Nephron (organoid): ENCODE measurements around the gene FAM221A.

Source experiments
- H3K27ac Mint-ChIP-seq, 3 experiments: 2 replicates each; pipeline ENCODE4 v1.8.0; 2020; ENCODE audit warnings: mixed read lengths in 3 of 3, mild to moderate bottlenecking in 2 of 3, moderate library complexity in 1 of 3
- H3K27me3 Mint-ChIP-seq: 2 replicates; pipeline ENCODE4 v1.8.0; 2021; ENCODE audit warnings: low read depth, mild to moderate bottlenecking, moderate library complexity, mixed read lengths
- H3K36me3 Mint-ChIP-seq: 2 replicates; pipeline ENCODE4 v1.8.0; 2020; ENCODE audit warnings: low read depth, mixed read lengths
- H3K4me1 Mint-ChIP-seq: 2 replicates; pipeline ENCODE4 v1.8.0; 2020; ENCODE audit warnings: mixed read lengths
- H3K4me3 Mint-ChIP-seq, 3 experiments: 2 replicates each; pipeline ENCODE4 v1.8.0; 2020; ENCODE audit warnings: mild to moderate bottlenecking in 3 of 3, mixed read lengths in 3 of 3, moderate library complexity in 2 of 3
- H3K9me3 Mint-ChIP-seq: 2 replicates; pipeline ENCODE4 v1.8.0; 2020; ENCODE audit warnings: mixed read lengths
- TF ChIP-seq, protein P1 (sequence below), 3 experiments: fragments of 200-600 bp; sonication (generic); IDR thresholded peaks; one replicate each; pipeline ENCODE4 v1.5.0; 2021; ENCODE audit warnings: antibody characterized with exemption in 3 of 3; ENCODE audit not compliant: unreplicated experiment in 3 of 3

The FAM221A gene

DNA sequence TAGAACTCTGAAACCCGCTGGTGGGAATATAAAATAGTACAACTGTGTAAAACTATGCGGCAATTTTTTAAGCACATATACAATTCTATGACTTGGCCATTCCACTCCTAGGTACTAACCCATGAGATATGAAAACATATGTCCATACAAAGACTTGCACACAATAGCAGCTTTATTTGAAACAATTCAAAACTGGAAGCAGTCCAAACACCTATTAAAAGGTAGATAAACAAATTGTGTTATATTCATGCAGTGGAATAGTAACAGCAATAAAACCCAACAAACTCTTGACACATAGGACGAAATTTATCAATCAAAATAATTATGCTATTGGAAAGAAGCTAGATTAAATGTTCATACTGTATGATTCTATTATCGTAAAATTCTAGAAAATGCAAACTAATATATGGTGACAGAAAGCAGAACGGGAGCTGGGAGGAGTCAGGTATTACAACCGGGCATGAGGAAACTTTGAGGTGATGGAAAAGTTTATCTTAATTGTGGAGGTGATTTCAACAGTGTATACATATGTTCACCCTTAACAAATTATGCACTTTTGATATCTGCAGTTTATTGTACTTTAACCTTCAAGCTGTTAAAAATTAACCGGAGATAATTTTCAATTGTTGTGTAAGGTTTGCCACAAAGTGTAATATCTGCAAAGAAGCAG lies 29.2 kb downstream of the FAM221A start:
- Mint-ChIP-seq H3K27me3 (no peaks in the 10 kb centered on the region), H3K9me3 (peaks cover 21% of the 10 kb centered on the region), H3K27ac (no peak overlapping the region), H3K36me3 (peaks cover 24% of the 10 kb centered on the region), H3K4me3 (no peak overlapping the region), H3K4me1 (no peaks in the 10 kb centered on the region)
- TF ChIP-seq, protein P1, sequence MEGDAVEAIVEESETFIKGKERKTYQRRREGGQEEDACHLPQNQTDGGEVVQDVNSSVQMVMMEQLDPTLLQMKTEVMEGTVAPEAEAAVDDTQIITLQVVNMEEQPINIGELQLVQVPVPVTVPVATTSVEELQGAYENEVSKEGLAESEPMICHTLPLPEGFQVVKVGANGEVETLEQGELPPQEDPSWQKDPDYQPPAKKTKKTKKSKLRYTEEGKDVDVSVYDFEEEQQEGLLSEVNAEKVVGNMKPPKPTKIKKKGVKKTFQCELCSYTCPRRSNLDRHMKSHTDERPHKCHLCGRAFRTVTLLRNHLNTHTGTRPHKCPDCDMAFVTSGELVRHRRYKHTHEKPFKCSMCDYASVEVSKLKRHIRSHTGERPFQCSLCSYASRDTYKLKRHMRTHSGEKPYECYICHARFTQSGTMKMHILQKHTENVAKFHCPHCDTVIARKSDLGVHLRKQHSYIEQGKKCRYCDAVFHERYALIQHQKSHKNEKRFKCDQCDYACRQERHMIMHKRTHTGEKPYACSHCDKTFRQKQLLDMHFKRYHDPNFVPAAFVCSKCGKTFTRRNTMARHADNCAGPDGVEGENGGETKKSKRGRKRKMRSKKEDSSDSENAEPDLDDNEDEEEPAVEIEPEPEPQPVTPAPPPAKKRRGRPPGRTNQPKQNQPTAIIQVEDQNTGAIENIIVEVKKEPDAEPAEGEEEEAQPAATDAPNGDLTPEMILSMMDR (IDR thresholded peaks at IDR 0.05; ENCODE audit: unreplicated experiment in 3 of 3), result no peak

DNA sequence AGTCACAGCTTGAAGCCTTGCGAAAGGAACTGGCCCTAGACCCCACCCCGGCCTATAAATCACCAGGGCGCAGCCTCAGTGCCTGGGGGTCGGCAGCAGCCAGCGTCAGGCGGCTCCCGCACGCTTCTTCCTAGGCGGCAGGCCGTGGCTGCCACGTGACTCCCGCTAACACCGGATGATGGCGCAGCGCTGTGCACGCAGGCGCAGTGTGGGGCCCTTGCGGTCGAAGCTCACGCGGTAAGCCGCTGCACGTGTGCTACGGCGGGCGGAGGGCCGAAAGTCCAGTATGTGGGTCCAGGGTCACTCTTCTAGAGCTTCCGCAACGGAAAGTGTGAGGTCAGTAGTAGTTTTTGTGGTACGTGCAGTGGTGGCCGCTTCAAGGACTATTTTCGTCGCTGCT lies 30.0 kb downstream of the FAM221A start, which contains the start of gene STK31:
TSS of gene STK31 (plus strand) at position 220 of the 400 bp plus-strand sequence. CDS start at position 287, 67 bp downstream.
- Mint-ChIP-seq H3K4me3 (no peak within 1 kb of the TSS), H3K36me3 (peaks cover 17% of the 10 kb centered on the region), H3K4me1 (no peaks in the 10 kb centered on the region), H3K9me3 (peaks cover 13% of the 10 kb centered on the region), H3K27me3 (no peaks in the 10 kb centered on the region), H3K27ac (no peak within 1 kb of the TSS)
- TF ChIP-seq, protein P1 (IDR thresholded peaks at IDR 0.05; ENCODE audit: unreplicated experiment in 3 of 3), result no peak

DNA sequence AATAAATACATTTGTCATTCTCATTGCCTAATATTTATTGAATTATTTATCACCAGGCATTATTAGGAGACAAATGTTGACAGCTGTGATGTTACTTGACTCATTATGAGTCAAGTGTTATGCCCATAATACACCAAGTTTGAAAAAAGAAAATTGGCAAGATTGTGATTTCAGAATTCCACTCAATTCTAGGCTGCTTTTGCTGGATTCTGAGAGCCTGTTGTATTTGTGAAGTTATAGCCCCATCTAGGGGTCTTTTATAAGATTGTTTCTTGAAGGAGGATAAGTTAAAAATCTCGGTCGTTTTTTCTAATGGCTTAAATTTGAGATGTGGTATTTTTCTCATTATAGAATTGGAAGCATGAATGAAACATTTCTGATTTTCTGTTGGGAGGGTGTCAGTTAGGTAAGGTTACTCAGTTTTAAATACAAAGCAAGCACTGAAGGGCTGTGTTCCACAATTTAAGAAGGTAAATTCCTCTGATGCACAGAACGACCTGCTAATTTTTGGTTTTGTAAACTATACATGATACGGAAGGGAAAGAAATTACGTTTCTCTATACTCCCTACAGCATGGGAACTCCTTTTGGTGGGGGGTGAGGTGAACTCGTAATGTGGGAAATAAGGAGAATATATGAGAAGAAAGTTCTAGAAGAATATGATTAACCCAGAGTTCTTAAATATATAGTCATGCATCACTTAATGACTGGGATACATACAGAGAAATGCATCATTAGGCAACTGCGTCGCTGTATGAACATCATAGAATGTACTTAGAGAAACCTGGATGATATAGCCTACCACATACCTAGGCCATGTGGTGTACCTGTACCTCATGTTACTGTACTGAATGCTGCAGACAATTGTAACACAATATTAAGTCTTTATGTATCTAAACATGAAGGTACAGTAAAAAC lies 32.6 kb downstream of the FAM221A start:
- H3K36me3 Mint-ChIP-seq, result no peaks in the 10 kb centered on the region
- H3K27me3 Mint-ChIP-seq, result no peaks in the 10 kb centered on the region
- H3K9me3 Mint-ChIP-seq, result no peaks in the 10 kb centered on the region
- no peaks in the 10 kb centered on the region for H3K4me1 Mint-ChIP-seq
- no peak overlapping the region for H3K4me3 Mint-ChIP-seq
- TF ChIP-seq, protein P1 (IDR thresholded peaks at IDR 0.05; ENCODE audit: unreplicated experiment in 3 of 3), result peak; percentile 61 to 79 (median 69)
- H3K27ac Mint-ChIP-seq, result no peak overlapping the region

DNA sequence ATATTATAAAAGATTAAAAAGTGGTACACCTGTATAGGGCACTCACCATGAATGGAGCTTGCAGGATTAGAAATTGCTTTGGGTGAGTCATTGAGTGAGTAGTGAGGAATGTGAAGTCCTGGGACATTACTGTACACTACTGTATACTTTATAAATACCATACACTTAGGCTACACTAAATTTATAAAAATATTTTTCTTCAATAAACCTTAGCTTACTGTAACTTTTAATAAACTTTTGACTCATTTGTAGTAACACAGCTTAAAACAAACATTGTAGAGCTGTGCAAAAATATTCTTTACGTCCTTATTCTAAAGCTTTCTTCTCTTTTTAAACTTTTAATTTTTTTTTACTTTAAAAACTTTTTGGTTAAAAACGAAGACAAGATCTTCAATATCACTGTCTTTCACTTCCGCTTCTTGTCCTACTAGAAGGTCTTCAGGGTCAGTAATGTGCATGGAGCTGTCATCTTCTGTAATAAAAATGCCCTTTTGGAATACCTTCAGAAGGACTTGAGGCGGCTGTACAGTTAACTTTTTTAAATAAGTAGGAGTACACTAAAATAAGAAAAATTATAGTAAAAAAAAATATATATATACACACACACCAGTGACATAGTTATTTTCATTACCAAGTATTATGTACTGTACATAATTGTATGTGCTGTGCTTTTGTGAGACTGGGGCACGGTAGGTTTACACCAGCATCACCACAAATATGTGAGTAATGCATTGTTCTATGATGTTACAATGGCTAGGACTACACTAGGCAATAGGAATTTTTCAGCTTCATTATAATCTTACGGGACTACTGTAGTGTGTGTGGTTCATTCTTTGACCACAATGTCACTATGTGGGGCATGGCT lies 33.5 kb downstream of the FAM221A start:
- no peaks in the 10 kb centered on the region for H3K9me3 Mint-ChIP-seq
- TF ChIP-seq, protein P1 (IDR thresholded peaks at IDR 0.05; ENCODE audit: unreplicated experiment in 3 of 3), result no peak
- no peaks in the 10 kb centered on the region for H3K4me1 Mint-ChIP-seq
- no peaks in the 10 kb centered on the region for H3K36me3 Mint-ChIP-seq
- H3K27ac Mint-ChIP-seq, result no peak overlapping the region
- no peaks in the 10 kb centered on the region for H3K27me3 Mint-ChIP-seq
- H3K4me3 Mint-ChIP-seq, result no peak overlapping the region

DNA sequence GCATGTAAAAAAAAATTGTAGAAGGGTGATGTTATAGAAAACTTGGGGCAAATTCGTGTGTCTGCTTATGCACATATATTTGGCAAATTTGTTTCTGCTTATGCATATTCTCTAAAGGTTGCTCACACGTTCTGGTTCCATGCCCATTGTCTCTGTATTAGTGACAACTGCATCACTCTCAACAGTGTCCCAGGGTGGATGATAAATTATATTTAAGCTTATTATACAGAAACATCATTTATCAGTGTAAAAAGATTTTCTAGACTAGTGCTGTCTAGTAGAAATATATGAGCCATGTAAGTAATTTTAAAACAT lies 34.1 kb downstream of the FAM221A start:
- TF ChIP-seq, protein P1 (IDR thresholded peaks at IDR 0.05; ENCODE audit: unreplicated experiment in 3 of 3), result no peak
- Mint-ChIP-seq H3K4me3 (no peak overlapping the region), H3K9me3 (no peaks in the 10 kb centered on the region), H3K36me3 (no peaks in the 10 kb centered on the region), H3K4me1 (no peaks in the 10 kb centered on the region), H3K27me3 (no peaks in the 10 kb centered on the region), H3K27ac (no peak overlapping the region)
